ENCODE measurements around the gene CHN2.

DNA sequence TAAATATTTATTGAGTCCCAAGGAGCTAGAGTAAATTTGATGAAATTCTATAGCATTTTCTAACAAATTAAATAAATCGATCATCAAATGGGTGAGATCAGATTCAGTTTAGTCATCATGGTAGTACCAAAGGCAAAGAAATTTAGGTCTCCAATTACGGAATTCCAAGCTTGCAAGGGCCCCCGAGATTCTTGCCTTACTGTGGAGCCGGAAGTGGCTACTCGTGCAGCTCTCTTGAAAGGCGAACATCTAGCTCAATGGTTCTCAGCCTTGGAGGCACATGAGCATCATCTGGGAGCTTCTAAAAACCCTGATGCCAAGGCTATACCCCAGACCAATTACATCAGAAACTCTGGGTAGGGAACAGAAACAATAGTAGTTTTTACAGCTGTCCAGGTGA is 251.2 kb downstream of the CHN2 start:
- no peak for TF ChIP-seq POLR2A (IDR thresholded peaks at IDR 0.05)
- TF ChIP-seq, protein P1, sequence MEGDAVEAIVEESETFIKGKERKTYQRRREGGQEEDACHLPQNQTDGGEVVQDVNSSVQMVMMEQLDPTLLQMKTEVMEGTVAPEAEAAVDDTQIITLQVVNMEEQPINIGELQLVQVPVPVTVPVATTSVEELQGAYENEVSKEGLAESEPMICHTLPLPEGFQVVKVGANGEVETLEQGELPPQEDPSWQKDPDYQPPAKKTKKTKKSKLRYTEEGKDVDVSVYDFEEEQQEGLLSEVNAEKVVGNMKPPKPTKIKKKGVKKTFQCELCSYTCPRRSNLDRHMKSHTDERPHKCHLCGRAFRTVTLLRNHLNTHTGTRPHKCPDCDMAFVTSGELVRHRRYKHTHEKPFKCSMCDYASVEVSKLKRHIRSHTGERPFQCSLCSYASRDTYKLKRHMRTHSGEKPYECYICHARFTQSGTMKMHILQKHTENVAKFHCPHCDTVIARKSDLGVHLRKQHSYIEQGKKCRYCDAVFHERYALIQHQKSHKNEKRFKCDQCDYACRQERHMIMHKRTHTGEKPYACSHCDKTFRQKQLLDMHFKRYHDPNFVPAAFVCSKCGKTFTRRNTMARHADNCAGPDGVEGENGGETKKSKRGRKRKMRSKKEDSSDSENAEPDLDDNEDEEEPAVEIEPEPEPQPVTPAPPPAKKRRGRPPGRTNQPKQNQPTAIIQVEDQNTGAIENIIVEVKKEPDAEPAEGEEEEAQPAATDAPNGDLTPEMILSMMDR (IDR thresholded peaks at IDR 0.05 in 8 of 11, conservative IDR thresholded peaks at IDR 0.05 in 3 of 11), result no peak

All from spleen (tissue), 7 donors.